Dedifferentiated amniotic fluid mesenchymal stem cell (primary cell): ENCODE measurements around the gene ATG5.
"Not testable (repeated sequence)": the region's sequence is repeated elsewhere in the genome, so short reads cannot be mapped to it uniquely, and the experiment has no call there.

Experiments used
- DNase-seq: peaks from one replicate; pipeline ENCODE4 v3.0.0-alpha.2; 2016; ENCODE audit errors: extremely low spot score

Gene ATG5

GRCh38 chr6:106257195-106257594 lies 68.4 kb downstream of the ATG5 start:
- no peak for DNase-seq

GRCh38 chr6:106256201-106256968 lies 69.2 kb downstream of the ATG5 start:
- peak; percentile 70 for DNase-seq

GRCh38 chr6:106255306-106255705 lies 70.3 kb downstream of the ATG5 start:
- DNase-seq = no peak

DNA sequence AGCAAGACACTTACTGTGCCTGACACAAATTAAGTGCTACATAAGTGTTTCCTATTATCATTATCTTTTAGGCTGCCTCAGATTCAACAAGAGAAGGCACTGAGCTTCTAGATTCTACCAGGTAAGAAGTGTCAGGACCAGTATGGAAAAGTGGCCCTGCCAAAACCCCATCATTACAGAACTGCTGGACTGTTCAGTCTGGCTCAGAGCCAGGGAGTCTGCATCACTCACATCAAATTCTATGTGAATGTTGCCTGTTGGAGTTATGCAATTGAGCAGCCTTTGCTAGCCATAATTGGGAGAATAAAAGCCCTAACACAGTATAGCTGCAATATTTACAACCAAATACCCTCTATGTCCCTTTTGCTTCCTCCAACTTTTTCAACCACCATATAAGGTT lies 70.9 kb downstream of the ATG5 start:
- no peak for DNase-seq

GRCh38 chr6:106253731-106254130 lies 71.8 kb downstream of the ATG5 start:
- no peak for DNase-seq

- no peak for DNase-seq
Measured at GRCh38 chr6:106253172-106253571, 72.4 kb downstream of the ATG5 start.

DNA sequence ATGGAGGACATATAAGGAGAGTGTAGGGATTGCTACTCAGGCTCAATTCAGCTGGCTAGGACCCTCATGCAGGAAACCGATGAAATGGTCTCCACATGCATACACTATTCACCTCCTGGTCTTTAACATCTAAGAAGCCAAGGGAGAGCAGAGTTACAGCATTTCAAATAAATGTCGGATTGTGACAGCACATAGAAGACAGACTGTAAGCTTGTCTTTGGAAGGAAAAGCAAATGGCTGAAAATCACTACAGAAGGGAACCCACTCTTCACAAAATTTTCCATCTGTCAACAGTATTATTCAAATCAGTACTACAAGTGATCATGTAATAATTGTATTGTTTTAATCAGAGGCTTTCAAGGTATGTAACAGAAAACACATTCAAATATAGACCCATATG lies 72.9 kb downstream of the ATG5 start:
- no peak for DNase-seq

DNA sequence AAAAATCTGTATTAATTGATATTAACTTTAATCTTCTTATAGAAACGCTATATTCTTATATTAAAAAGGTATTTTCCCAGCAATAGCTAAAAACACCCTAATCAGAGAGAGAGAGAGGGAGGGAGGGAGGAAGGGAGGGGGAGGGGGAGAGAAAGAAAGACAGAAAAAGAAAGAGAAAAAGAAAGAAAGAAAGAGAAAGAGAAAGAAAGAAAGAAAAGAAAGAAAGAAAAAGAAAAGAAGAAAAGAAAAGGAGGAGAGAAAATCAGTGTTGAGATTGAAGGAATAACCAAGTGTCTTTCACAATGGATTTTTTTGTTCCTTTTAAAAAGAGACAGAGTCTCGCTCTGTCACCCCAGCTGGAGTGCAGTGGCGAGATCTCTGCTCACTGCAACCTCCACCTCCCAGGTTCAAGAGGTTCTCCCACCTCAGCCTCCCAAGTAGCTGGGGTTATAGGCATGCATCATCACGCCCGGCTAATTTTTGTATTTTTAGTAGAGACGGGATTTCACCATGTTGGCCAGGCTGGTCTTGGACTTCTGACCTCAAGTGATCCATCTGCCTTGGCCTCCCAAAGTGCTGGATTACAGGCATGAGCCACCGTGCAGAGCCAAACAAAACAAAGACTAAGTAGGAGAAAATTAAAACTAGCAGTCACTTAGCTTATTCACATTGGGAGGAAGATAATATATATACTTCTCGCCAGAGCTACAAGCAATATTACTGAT lies 73.9 kb downstream of the ATG5 start:
- not testable (repeated sequence) for DNase-seq

DNA sequence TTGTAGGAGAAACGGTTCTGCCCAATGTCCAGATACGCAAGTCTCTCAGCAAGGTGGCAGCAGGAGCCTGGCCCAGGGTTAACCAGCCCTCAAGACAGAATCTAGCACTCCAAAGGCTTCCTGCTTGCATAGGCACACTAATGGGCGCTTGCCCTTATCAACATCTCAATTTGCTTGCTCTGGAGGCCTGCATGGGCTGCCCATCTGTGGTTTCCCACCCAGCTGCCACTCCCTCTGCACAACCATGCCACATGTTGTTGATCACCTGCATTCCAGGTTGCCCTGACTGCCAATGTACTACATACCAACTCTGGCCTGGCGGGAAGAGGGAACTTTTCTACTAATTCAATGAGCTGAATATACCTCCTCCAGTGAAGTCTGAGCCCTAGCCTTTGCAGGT lies 74.6 kb downstream of the ATG5 start:
- DNase-seq = no peak

GRCh38 chr6:106249658-106250057 lies 75.9 kb downstream of the ATG5 start:
- DNase-seq = no peak

DNA sequence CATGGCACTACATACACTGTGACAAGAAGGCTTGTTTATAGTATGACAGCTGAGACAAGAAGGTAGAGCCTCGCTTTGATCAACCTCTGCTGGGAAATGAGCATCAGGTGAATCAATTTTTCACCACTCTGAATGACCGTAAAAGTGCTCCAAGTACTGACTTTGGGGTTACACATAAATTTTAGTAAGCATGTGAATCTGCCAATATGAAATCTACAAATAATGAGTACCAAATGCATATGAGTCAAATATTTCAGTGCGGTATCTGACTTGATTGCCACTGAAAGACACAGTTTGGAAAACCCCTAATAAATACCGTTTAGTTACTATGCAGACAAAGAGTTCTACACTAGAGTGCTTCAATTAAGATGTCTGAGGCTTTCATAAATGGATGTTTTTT lies 77.8 kb downstream of the ATG5 start:
- no peak for DNase-seq

GRCh38 chr6:106247293-106247692 lies 78.3 kb downstream of the ATG5 start:
- no peak for DNase-seq

DNA sequence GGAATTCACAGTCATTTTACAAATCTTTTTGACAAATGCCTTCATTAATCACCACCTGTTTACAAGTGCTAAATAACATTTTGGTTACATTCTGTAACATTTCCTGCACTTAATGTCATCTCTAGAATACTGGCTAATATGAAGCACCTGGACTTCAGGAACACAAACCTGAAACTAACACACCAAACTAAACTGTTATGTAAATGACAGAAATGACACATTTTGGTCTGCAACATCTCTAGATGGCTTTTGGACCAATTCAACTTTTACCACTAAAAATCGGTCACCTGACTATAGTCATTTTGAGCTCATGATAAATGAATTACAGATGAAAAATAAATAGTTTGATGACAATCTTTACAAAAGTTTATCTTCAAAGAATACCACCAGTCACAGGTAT lies 80.6 kb downstream of the ATG5 start:
- DNase-seq = no peak

- DNase-seq = no peak
Measured at GRCh38 chr6:106244521-106244920, 81.0 kb downstream of the ATG5 start.

DNA sequence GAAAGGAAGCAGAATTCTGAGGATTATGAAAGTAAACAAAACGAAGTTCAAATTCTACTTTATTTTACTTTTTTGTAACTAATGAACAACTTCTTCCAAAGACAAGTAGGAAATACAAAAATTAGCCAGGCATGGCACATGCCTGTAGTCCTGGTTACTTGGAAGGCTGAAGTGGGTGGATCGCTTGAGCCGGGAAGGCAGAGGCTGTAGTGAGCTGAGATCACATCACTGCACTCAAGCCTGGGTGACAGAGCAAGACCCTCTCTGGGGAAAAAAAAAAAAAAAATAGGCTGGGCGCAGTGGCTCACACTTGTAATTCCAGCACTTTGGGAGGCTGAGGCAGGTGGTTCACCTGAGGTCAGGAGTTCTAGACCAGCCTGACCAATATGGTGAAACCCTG lies 82.3 kb downstream of the ATG5 start:
- no peak for DNase-seq

DNA sequence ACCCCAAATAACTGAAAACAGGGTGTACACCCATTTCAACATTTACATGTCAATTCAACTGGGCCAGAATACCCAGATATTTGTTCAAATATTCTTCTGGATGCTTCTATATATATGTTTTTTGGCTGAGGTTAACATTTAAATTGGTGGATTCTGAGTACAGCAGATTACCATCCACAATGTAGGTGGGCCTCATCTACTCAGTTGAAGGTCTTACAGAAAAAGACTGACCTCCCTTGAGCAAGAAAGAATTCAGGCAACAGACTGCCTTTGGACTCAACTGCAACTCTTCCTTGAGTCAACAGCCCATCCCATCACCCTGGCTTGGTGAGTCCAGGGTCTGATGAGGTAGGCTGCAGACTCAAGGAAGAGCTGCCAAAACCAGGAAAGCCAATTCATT lies 84.1 kb downstream of the ATG5 start:
- DNase-seq = no peak

DNA sequence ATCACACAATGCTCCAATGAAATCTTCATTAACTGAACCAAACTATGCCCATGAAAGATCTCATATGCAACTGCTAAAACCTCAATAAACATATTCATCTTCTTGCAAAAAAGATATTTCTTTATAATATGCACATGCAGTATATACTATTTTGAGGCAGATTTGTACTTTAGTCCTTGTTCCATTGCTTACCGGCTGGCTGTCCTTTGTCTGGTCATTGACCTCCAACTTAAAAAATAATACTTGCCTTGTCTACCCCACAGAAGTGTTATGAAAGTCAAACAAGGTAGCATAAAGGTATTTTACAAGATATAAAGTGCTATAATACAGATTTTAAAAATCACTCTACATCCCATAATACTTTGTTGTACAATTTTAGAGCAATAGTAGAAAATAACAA lies 88.3 kb downstream of the ATG5 start:
- DNase-seq = no peak

DNA sequence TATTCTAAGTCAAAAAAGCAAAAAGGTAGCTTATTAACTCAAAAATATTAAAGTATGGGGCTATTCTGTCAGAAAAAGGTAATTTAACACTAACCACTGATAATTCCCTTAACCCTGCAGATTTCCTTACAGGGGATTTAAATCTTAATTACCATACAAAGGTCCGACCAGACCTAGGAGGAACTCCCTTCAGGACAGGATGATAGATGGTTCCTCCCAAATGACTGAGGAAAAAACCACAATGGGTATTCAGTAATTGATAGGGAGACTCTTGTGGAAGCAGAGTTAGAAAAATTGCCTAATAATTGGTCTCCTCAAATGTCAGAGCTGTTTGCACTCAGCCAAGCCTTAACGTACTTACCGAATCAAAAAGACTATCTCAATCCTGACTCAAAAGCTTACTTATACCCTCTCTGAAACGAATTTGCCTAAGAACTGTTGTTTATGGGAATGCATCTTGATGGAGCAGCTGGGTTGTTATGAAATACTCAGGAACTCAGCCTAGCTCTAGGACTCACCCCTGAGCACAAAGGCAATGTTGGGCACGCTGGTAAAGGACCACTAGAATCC lies 95.6 kb downstream of the ATG5 start:
- not testable (repeated sequence) for DNase-seq

DNA sequence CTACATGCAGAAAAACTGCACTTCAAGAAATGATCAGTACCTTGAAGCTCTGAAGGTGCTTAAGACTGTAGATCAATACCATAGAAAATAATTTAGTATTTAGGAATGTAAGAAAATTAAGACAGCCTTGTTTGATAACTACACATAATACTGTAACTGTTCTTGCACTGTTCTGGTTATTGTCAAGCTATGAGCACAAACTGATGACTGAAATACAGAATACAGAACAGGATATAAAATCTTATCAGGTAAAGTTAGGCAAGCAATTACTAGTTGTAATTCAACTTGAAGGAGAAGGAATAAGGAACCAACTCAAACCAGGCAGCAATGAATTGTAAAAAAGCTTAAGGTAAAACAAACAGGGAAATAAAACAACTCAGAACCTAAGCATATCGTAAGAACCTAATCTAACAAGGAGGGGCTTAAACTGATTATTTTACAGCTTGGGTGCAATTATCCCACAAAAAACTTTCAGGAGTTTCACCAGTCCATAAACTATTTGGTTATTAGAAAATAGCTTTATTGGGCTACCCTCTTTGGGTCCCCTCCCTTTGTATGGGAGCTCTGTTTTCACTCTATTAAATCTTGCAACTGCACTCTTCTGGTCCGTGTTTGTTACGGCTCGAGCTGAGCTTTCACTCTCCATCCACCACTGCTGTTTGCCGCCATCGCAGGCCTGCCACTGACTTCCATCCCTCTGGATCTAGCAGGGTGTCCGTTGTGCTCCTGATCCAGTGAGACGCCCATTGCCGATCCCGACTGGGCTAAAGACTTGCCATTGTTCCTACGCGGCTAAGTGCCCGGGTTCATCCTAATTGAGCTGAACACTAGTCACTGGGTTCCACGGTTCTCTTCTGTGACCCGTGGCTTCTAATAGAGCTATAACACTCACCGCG lies 97.7 kb downstream of the ATG5 start:
- no peak for DNase-seq

DNA sequence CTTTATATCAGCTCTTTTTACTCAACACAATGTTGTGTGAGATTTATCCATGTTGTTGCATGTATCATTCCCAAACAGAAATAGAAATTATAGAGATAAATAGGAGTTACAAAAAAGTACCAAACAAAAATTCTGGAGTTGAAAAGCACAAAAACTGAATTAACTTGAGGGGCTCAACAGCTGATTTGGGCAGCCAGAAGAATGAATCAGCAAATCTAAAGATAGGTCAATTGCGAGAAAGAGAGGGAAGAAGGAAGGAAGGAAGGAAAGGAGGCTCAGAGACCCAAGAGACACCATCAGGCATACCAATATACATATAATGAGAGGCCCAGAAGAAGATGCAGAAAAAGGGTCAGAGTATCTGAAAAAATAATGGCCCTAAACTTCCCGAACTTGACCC lies 98.9 kb downstream of the ATG5 start:
- DNase-seq = no peak

GRCh38 chr6:106225581-106225980 lies 100.0 kb downstream of the ATG5 start:
- DNase-seq = no peak

GRCh38 chr6:106223300-106223930 lies 102.1 kb downstream of the ATG5 start:
- DNase-seq = peak; percentile 85
